IMR-90 (cell line): ENCODE data around the gene TBC1D22A. TPM values are rescaled to one million over a fixed set of nuclear protein-coding genes. Genes with fewer than 3 reads are reported as not detected.

Experiments
- ATAC-seq: fragments of 200-7000 bp; cut with Tn5 transposase; 2 replicates; pipeline ENCODE4 v1.9.1; 2020; ENCODE audit warnings: low read depth, mild to moderate bottlenecking, moderate library complexity
- BruUV-seq: library from RNA; stranded (reverse); fragments of 400-500 nt; replicated peaks from 2 replicates; lab custom pipeline; 2021; lab: Mats Ljungman, UMichigan
- CTCF ChIA-PET: fragments of 300-600 bp; formaldehyde crosslinking; extraction: SDS; loops from one replicate; lab custom pipeline; 2021; ENCODE audit warnings: antibody characterized with exemption; lab: Yijun Ruan, JAX
- POLR2A ChIA-PET: fragments of 300-600 bp; sonication (Branson Sonifier 250); formaldehyde crosslinking; loops from one replicate; lab custom pipeline; 2022; ENCODE audit warnings: antibody characterized with exemption; ENCODE audit not compliant: unreplicated experiment; lab: Charles Lee
- DNase-seq: peaks from one replicate; pipeline ENCODE4 v3.0.0; 2013
- H2AFZ ChIP-seq: replicated peaks from 2 replicates; pipeline ENCODE3; 2013; ENCODE audit warnings: low read length, mild to moderate bottlenecking; ENCODE audit not compliant: poor library complexity
- H2AK5ac ChIP-seq: 2 replicates; pipeline ENCODE4 v1.6.1; 2013; ENCODE audit warnings: low read depth, low read length, inconsistent platforms
- H2AK9ac ChIP-seq: replicated peaks from 2 replicates; pipeline ENCODE3; 2013; ENCODE audit warnings: mild to moderate bottlenecking, low read depth, low read length, moderate library complexity; ENCODE audit not compliant: poor library complexity
- H2BK120ac ChIP-seq: 2 replicates; pipeline ENCODE4 v1.6.1; 2013; ENCODE audit warnings: low read depth, low read length, inconsistent platforms
- H2BK15ac ChIP-seq: 3 replicates; pipeline ENCODE4 v1.6.1; 2013; ENCODE audit warnings: low read depth, low read length, inconsistent platforms
- H2BK20ac ChIP-seq: 2 replicates; pipeline ENCODE4 v1.6.1; 2013; ENCODE audit warnings: low read depth, mild to moderate bottlenecking, inconsistent platforms, low read length, moderate library complexity
- H2BK5ac ChIP-seq: 2 replicates; pipeline ENCODE4 v1.6.1; 2013; ENCODE audit warnings: mild to moderate bottlenecking, low read depth, low read length, inconsistent platforms; ENCODE audit not compliant: poor library complexity, severe bottlenecking
- H3K14ac ChIP-seq: replicated peaks from 2 replicates; pipeline ENCODE4 v1.6.1; 2013; ENCODE audit warnings: low read depth, low read length, inconsistent platforms
- H3K18ac ChIP-seq: 2 replicates; pipeline ENCODE4 v1.6.1; 2013; ENCODE audit warnings: low read depth, low read length, control low read depth
- H3K23ac ChIP-seq: 2 replicates; pipeline ENCODE4 v1.6.1; 2013; ENCODE audit warnings: low read depth, low read length, inconsistent platforms
- H3K27ac ChIP-seq: 2 replicates; pipeline ENCODE4 v1.5.1; 2013; ENCODE audit warnings: mild to moderate bottlenecking, control low read depth, low read length; ENCODE audit not compliant: insufficient read depth
- H3K27me3 ChIP-seq: 2 replicates; pipeline ENCODE4 v1.6.1; 2013; ENCODE audit warnings: low read length; ENCODE audit not compliant: control insufficient read depth, insufficient read depth
- H3K36me3 ChIP-seq: 2 replicates; pipeline ENCODE4 v1.6.1; 2013; ENCODE audit warnings: low read length, mixed read lengths; ENCODE audit not compliant: control insufficient read depth, insufficient read depth
- H3K4ac ChIP-seq: 2 replicates; pipeline ENCODE4 v1.6.1; 2013; ENCODE audit warnings: low read depth, low read length, inconsistent platforms
- H3K4me1 ChIP-seq: 2 replicates; pipeline ENCODE4 v1.6.1; 2013; ENCODE audit warnings: low read length, mixed read lengths; ENCODE audit not compliant: control insufficient read depth, insufficient read depth
- H3K4me2 ChIP-seq: 2 replicates; pipeline ENCODE4 v1.6.1; 2013; ENCODE audit warnings: low read depth, mild to moderate bottlenecking, control low read depth, low read length, moderate library complexity
- H3K4me3 ChIP-seq: 2 replicates; pipeline ENCODE4 v1.5.1; 2013; ENCODE audit warnings: low read depth, mild to moderate bottlenecking, control low read depth, low read length, moderate library complexity; ENCODE audit not compliant: insufficient read depth
- H3K56ac ChIP-seq: 2 replicates; pipeline ENCODE4 v1.6.1; 2013; ENCODE audit warnings: low read length, inconsistent platforms; ENCODE audit not compliant: insufficient read depth; ENCODE audit errors: extremely low read depth
- H3K79me1 ChIP-seq, 2 experiments: 2 replicates each; pipeline ENCODE4 v1.6.1; 2013; ENCODE audit warnings: low read length in 2 of 2, inconsistent platforms in 1 of 2, low read depth in 1 of 2
- H3K9ac ChIP-seq: 2 replicates; pipeline ENCODE4 v1.6.1; 2013; ENCODE audit warnings: low read depth, low read length, control low read depth
- H3K9me1 ChIP-seq: 2 replicates; pipeline ENCODE4 v1.6.1; 2013; ENCODE audit warnings: low read length, inconsistent platforms; ENCODE audit not compliant: insufficient read depth
- H3K9me3 ChIP-seq: 2 replicates; pipeline ENCODE4 v1.6.1; 2013; ENCODE audit warnings: low read length; ENCODE audit not compliant: control insufficient read depth, insufficient read depth
- H4K20me1 ChIP-seq: 2 replicates; pipeline ENCODE4 v1.6.1; 2013; ENCODE audit warnings: low read length, inconsistent platforms; ENCODE audit not compliant: insufficient read depth
- H4K5ac ChIP-seq: 2 replicates; pipeline ENCODE4 v1.6.1; 2013; ENCODE audit warnings: mild to moderate bottlenecking, low read depth, low read length, control low read depth
- H4K8ac ChIP-seq, 2 experiments: 2 replicates each; pipeline ENCODE4 v1.6.1; 2013; ENCODE audit warnings: low read depth in 2 of 2, low read length in 2 of 2, control low read depth in 1 of 2, inconsistent platforms in 1 of 2
- H4K91ac ChIP-seq: 2 replicates; pipeline ENCODE4 v1.6.1; 2013; ENCODE audit warnings: low read depth, low read length, inconsistent platforms; ENCODE audit not compliant: insufficient read depth
- BHLHE40 ChIP-seq: fragments of 150-350 bp; IDR thresholded peaks from 2 replicates; pipeline ENCODE4 v1.6.1; 2016; ENCODE audit warnings: mild to moderate bottlenecking, low read depth, low read length
- CEBPB ChIP-seq: IDR thresholded peaks from 2 replicates; pipeline ENCODE4 v1.6.1; 2012; ENCODE audit warnings: low read depth, low read length, improper control_type of control experiment
- CHD1 ChIP-seq: IDR thresholded peaks from 2 replicates; pipeline ENCODE4 v1.6.1; 2012; ENCODE audit warnings: low read depth, low read length, improper control_type of control experiment
- CTCF ChIP-seq: conservative IDR thresholded peaks from 2 replicates; pipeline ENCODE4 v1.5.1; 2012; ENCODE audit warnings: mild to moderate bottlenecking, low read depth, low read length, improper control_type of control experiment
- ELK1 ChIP-seq: fragments of 150-350 bp; IDR thresholded peaks from 2 replicates; pipeline ENCODE4 v1.6.1; 2016; ENCODE audit warnings: low read depth, mild to moderate bottlenecking, low read length, moderate library complexity, borderline replicate concordance
- FOS ChIP-seq: fragments of 150-350 bp; IDR thresholded peaks from 2 replicates; pipeline ENCODE4 v1.6.1; 2016; ENCODE audit warnings: low read depth, low read length
- MAFK ChIP-seq: IDR thresholded peaks from 2 replicates; pipeline ENCODE4 v1.6.1; 2012; ENCODE audit warnings: low read depth, low read length, improper control_type of control experiment
- MAZ ChIP-seq: IDR thresholded peaks from 2 replicates; pipeline ENCODE4 v1.6.1; 2012; ENCODE audit warnings: low read depth, mild to moderate bottlenecking, low read length, improper control_type of control experiment, moderate library complexity, borderline replicate concordance
- MXI1 ChIP-seq: IDR thresholded peaks from 2 replicates; pipeline ENCODE4 v1.6.1; 2012; ENCODE audit warnings: low read depth, mild to moderate bottlenecking, low read length, moderate library complexity, borderline replicate concordance
- NFE2L2 ChIP-seq: fragments of 150-350 bp; IDR thresholded peaks from 2 replicates; pipeline ENCODE4 v1.6.1; 2016; ENCODE audit warnings: low read depth, mild to moderate bottlenecking, low read length
- POLR2A ChIP-seq: IDR thresholded peaks from 2 replicates; pipeline ENCODE4 v1.6.1; 2012; ENCODE audit warnings: mild to moderate bottlenecking, low read depth, low read length
- RAD21 ChIP-seq: IDR thresholded peaks from 2 replicates; pipeline ENCODE4 v1.6.1; 2012; ENCODE audit warnings: low read length, improper control_type of control experiment
- RCOR1 ChIP-seq: IDR thresholded peaks from 2 replicates; pipeline ENCODE4 v1.6.1; 2012; ENCODE audit warnings: mild to moderate bottlenecking, low read length, improper control_type of control experiment; ENCODE audit not compliant: insufficient replicate concordance
- RFX5 ChIP-seq: IDR thresholded peaks from 2 replicates; pipeline ENCODE4 v1.8.0; 2012; ENCODE audit warnings: low read depth, mild to moderate bottlenecking, low read length, moderate library complexity
- SMC3 ChIP-seq: fragments of 150-350 bp; IDR thresholded peaks from 2 replicates; pipeline ENCODE4 v1.6.1; 2016; ENCODE audit warnings: low read depth, mild to moderate bottlenecking, antibody characterized with exemption, low read length, moderate library complexity
- USF2 ChIP-seq: fragments of 150-350 bp; IDR thresholded peaks from 2 replicates; pipeline ENCODE4 v1.6.1; 2017; ENCODE audit warnings: mild to moderate bottlenecking, antibody characterized with exemption, low read length, low read depth
- WGBS, 2 experiments: methylation state at CpG; one replicate each; pipeline versions ENCODE4 v1.1.5 to v1.1.7; 2013; ENCODE audit warnings: missing lambda C conversion rate in 2 of 2; ENCODE audit not compliant: insufficient read length in 1 of 2; ENCODE audit errors: extremely low coverage in 2 of 2; 5-methylcytosine and 5-hydroxymethylcytosine counted together
- dilution Hi-C: fragments of 300-500 bp; cut with HindIII; formaldehyde crosslinking; loops from one replicate; pipeline ENCODE4 v1.14.3; 2018; ENCODE audit warnings: low sequenced_read_pairs; ENCODE audit not compliant: unreplicated experiment
- in situ Hi-C: fragments of 300-500 bp; cut with MboI; formaldehyde crosslinking; loops from 3 replicates; pipeline ENCODE4 v1.14.3; 2019; ENCODE audit warnings: low sequenced_read_pairs, inconsistent platforms, mixed read lengths
- intact Hi-C: fragments of 100-400 bp; cut with micrococcal nuclease; formaldehyde crosslinking; loops from 2 replicates; pipeline ENCODE4 v1.10.0; 2022
- polyA plus RNA-seq, 3 experiments: library from polyadenylated mRNA; depleted of rRNA; stranded (reverse); fragments of >200 nt; gene quantifications; 2 replicates each; pipeline ENCODE4 v1.2.3, GENCODE V29; 2012; ENCODE audit warnings: low replicate concordance in 1 of 3
- total RNA-seq: library from RNA; depleted of rRNA; stranded (reverse); fragments of >200 nt; gene quantifications from 2 replicates; pipeline ENCODE4 v1.2.3, GENCODE V29; 2012

TBC1D22A gene
- total and polyA plus RNA-seq, 2 of the 4 experiments (the other 2 are of a cell fraction), result 9.0 to 16.7 TPM

- no TSS peak for BruUV-seq
- peak overlapping the region; percentile 85 for H2AFZ ChIP-seq
- no peaks in the 10 kb centered on the region for H3K27me3 ChIP-seq
- WGBS, 2 experiments, result 78% methylated on average over 2 of the region's 4 CpGs; no CpG with 5 or more reads in 1 of the 2 experiments
- POLR2A ChIA-PET, result interaction anchor here (2.0 kb wide), 1 partner anchor 9 kb away, joined by 9 read pairs; the partner anchor contains the start of gene TBC1D22A
- H2AK9ac ChIP-seq, result peak overlapping the region; percentile 98
- intact Hi-C loops (loop anchor here (2.0 kb wide), 1 partner anchor 61 kb away; no protein-coding TSS in a partner anchor), in situ Hi-C loops (no loop called here), dilution Hi-C loops (no loop called here)
- peak overlapping the region; percentile 100 for H4K91ac ChIP-seq
- H3K4me3 ChIP-seq, result no peak overlapping the region
- peak overlapping the region; percentile 91 for H3K23ac ChIP-seq
- no peaks in the 10 kb centered on the region for H3K9me3 ChIP-seq
- peak overlapping the region; percentile 80 for H3K27ac ChIP-seq
- H2BK15ac ChIP-seq, result peak overlapping the region; percentile 63
- H4K5ac ChIP-seq, result peak overlapping the region; percentile 77
- peaks cover 32% of the 10 kb centered on the region for H3K9me1 ChIP-seq
- peaks cover 0 to 11% of the 10 kb centered on the region in 2 experiments; a peak in 1 of 4 replicates for H3K79me1 ChIP-seq
- TF ChIP-seq RFX5, result no peak
- TF ChIP-seq RAD21, result no peak
- no peak for TF ChIP-seq CTCF
- no peak for TF ChIP-seq RCOR1
- TF ChIP-seq POLR2A, result no peak
- TF ChIP-seq FOS, result no peak
- TF ChIP-seq ELK1, result no peak
- TF ChIP-seq USF2, result no peak
- no peak for TF ChIP-seq NFE2L2
- TF ChIP-seq MAFK, result no peak
- TF ChIP-seq MAZ, result no peak
- TF ChIP-seq SMC3, result no peak
- no peak for TF ChIP-seq MXI1
- TF ChIP-seq BHLHE40, result no peak
- no peak for TF ChIP-seq CHD1
- TF ChIP-seq CEBPB, result no peak
- H2BK5ac ChIP-seq, result peak overlapping the region; percentile 93
- no peak for ATAC-seq
- CTCF ChIA-PET, result no interaction called here
- peak overlapping the region; percentile 96 to 99 for H4K8ac ChIP-seq
- H3K4me1 ChIP-seq, result peaks cover 34% of the 10 kb centered on the region
- H4K20me1 ChIP-seq, result no peaks in the 10 kb centered on the region
- H3K36me3 ChIP-seq, result no peaks in the 10 kb centered on the region
- DNase-seq, result no peak
- H3K56ac ChIP-seq, result peak overlapping the region; percentile 81
- H3K14ac ChIP-seq, result peak overlapping the region; percentile 73
- peak overlapping the region; percentile 99 for H2AK5ac ChIP-seq
- peak overlapping the region; percentile 92 for H3K4ac ChIP-seq
- peak overlapping the region; percentile 39 for H3K9ac ChIP-seq
- H3K18ac ChIP-seq, result peak overlapping the region; percentile 76
- H2BK20ac ChIP-seq, result peak overlapping the region; percentile 79
- H3K4me2 ChIP-seq, result peak overlapping the region; percentile 66; the same call in 1 of the 2 replicates
- peak overlapping the region; percentile 93 for H2BK120ac ChIP-seq
Observed at GRCh38 chr22:46753761-46754109, 8.7 kb upstream of the TBC1D22A start.
